HG03469 (cell line): ENCODE measurements around the gene KIF21B.
"Not testable (repeated sequence)": the region's sequence is repeated elsewhere in the genome, so short reads cannot be mapped to it uniquely, and the experiment has no call there.

Experiments used
- ATAC-seq: cut with Tn5 transposase; IDR thresholded peaks from one replicate; pipeline ENCODE4 v1.9.1; 2021; ENCODE audit warnings: mild to moderate bottlenecking, moderate library complexity, moderate number of reproducible peaks; ENCODE audit not compliant: unreplicated experiment

Gene KIF21B

GRCh38 chr1:200949626-200950025, 73.9 kb downstream of the KIF21B start:
- no peak for ATAC-seq

DNA sequence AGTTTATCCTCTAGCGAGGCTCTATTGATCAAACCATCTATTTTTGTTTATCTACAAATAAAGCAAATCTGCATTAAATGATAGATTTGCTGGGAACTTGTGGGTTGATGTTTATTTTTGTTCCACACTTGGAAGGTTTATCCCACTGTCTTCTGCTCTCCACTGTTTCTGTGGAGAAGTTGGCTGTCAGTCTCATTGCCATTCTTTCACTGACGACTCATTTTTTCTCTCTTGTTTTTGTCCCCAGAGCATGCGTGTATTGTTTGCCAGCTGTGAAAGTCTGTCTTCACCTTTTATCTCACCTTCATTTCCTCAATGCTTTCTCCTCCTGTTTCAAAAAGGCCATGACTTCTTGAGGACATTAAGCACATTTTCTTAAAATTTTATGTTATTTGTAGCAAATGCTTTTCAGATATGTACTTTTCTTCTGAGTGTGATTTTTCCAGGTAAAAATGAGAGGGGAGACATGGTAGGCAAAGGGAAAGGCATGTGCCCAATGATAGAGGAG, 76.4 kb downstream of the KIF21B start:
- no peak for ATAC-seq

DNA sequence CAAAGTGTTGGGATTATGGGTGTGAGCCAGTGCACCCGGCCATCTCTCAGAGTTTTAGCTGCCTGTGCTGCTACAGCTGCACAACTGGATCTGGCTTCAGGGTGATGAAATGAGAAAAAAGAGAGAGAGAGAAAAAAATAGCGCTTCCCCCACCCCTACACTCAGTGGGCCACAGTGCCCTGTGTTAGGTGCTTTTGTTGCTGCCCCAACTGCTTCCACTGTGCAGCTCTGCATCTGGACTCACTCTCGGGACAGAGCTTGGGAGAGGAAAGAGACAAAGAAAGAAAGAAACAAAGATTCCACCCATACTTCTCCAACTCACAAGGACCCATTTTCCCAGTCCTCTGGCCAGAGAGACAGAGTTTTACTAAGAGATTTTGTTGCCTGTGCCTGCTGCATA, 78.4 kb downstream of the KIF21B start:
- no peak for ATAC-seq

DNA sequence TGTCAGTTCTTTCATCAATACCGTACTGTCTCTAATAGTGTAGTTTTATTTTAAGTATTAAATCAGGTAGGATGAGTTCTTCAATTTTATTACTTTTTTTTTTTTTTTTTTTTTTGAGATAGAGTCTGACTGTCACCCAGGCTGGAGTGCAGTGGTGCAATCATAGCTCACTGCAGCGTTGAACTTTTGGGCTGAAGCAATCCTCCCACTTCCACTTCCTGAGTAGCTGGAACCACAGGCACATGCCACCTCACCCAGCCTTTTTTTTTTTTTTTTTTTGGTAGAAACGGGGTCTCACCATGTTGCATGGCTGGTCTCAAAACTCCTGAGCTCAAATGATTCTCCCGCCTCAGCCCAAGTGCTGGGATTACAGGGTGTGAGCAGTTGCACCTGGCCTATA, 84.6 kb downstream of the KIF21B start:
- no peak for ATAC-seq

DNA sequence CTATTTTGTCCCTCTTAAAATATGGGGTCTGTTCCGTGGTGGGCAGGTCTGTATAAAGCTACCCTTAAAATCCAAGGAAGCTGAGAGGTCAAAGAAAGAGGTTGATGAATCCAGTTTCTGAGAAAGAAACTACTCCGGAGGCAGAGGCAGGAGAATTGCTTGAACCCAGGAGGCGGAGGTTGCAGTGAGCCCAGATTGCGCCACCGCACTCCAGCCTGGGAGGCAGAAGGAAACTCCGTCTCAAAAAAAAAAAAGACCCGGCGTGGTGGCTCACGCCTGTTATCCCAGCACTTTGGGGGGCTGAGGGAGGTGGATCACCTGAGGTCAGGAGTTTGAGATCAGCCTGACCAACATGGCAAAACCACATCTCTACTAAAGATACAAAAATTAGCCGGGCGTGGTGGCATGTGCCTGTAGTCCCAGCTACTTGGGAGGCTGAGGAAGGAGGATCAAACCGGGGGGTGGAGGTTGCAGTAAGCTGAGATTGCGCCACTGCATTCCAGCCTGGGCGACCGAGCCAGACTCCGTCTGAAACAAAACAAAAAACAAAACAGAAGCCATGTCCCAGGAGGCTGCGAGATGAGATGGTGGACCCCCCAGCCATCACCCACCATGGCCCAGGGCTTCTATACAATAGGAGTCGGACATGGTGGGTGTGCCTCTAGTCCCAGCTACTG, 88.1 kb downstream of the KIF21B start:
- not testable (repeated sequence) for ATAC-seq

DNA sequence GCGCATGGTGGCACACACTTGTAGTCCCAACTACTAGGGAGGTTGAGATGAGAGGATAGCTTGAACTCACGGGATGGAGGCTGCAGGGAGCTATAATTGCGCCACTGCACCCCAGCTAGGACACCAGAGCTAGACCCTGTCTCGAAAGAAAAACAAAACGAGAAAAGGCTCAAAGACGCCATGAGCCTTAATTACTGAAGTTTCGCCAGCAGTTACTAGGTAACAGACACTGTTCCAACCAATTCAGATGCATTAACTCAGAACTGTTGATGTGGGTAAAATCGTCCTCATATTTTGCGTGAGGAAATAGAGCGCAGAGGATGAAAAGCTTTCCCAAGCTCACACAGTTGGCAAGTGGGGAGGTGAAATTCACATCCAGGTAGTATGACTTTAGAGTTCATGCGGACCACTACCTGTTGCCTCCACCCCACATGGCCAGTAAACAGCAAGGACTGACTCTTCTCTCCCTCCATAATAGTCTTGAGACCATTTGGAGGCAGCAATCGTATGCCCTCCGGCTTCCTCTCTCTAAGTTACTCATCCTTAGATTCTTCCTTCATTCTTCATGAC, 88.8 kb downstream of the KIF21B start:
- no peak for ATAC-seq

DNA sequence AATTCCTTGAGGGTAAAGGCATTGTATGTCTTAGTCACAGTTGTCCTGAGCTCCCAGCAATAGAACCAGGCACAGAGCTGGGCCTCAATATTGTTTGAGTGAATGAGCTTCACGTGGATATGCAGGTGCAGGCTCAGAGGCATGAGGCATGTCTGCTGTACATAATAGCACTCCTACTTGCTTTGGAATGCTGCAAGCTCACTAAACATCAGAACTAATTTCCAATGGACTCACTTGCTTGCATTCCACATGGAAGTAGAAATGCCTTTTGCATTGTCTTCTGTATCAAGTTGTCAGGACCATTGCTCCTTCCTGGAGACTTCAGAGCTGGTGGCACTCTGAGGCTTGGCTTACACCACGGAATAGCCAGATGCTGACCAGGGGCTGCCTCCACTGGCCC, 91.7 kb downstream of the KIF21B start:
- no peak for ATAC-seq

DNA sequence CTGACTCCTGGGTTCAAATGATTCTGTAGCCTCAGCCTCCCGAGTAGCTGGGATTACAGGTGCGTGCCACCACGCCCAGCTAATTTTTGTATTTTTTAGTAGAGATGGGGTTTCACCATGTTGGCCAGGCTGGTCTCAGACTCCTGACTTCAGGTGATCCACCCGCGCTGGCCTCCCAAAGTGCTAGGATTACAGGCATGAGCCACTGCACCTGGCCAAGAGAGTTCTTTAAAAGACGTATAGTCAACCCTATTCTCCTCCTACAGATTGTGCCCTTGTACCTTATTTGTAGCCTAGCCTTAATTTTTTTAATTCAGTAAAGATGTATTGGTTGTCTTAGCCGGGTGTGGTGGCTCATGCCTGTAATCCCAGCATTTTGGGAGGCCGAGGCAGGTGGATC, 93.2 kb downstream of the KIF21B start:
- not testable (repeated sequence) for ATAC-seq

DNA sequence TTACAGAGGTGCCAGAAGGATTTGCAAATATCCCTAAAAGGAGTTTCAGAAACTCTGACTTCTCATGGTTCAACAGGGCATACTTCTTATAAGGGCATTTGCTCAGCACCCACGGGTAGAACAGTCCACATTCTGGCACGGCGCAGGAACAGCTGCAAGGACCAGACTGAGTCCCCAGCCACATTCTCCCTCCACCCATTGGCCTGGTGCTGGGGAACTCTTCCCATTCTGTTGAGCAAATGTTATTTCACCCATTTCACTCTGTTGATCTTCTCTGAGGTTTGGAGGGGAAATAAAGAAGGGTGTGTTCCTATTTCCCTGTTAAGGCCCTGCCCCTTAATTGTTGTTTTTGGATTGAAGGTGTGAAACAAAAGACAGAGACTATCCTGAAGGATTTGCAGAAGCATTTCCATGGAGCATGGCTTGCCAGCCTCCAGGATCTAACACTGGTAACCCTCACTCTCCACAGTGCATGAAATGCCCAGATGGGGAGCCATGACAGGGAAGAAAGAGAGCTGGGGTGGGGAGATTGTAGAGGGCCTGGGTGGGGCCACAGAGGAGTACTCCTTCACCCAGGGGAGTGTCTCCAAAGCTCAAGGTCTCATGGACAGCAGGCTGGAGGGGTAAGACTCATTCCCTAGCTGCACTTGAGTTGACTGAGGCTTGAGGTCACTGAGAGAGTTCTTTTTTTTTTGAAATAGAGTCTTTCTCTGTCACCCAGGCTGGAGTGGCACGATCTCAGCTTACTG, 93.8 kb downstream of the KIF21B start:
- no peak for ATAC-seq

DNA sequence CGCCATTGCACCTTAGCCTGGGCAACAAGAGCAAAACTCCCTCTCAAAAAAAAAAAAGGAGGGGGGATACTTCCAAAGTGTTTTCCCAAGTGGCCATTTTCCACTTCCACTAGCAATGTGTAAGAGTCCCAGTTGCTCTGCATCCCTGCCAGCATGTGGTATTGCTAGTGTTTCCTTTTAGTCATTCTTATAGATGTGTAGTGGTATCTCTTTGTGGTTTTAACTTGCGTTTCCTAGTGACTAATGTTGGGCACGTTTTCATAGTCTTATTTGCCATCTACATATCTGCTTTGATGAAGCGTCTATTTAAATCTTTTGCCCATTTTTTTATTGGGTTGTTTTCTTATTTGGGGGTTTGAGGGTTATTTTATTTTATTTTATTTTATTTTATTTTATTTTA, 97.7 kb downstream of the KIF21B start:
- ATAC-seq: no peak

DNA sequence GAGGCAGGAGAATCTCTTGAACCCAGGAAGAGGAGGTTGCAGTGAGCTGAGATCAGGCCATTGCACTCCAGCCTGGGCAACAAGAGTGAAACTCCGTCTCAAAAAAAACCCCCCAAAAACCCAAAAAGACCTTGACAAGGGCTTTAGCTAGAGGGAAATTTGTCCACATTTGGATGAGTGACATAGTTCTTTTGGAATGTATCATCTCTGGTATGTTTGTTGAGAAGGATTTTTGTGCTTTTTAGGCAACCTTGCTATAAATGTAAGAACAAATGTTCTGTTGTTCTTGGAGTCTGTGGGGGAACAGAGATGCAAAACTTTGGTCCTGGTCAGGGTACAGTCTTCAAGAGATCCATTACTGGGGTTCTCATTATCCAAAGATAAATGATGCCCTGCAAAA, 99.9 kb downstream of the KIF21B start:
- no peak for ATAC-seq

DNA sequence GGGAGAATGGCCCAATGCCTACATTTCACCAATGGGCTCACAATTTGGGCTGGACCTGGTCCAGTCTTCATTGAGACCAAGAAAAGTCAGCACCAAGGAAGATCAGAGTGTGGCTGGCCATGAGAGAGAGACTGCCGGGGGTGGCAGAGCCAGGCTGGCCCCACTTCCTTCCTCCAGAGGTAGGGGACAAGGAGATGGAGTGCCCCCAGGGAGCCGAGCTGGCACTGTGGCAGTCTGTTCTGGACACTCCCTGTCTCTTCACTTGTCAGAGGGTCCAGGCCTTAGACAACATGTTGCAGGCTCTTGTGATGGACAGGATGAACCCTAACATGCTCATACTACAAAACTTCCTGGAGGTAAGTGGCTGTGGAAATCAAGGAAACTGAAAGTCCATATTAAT, 101.1 kb downstream of the KIF21B start:
- no peak for ATAC-seq

DNA sequence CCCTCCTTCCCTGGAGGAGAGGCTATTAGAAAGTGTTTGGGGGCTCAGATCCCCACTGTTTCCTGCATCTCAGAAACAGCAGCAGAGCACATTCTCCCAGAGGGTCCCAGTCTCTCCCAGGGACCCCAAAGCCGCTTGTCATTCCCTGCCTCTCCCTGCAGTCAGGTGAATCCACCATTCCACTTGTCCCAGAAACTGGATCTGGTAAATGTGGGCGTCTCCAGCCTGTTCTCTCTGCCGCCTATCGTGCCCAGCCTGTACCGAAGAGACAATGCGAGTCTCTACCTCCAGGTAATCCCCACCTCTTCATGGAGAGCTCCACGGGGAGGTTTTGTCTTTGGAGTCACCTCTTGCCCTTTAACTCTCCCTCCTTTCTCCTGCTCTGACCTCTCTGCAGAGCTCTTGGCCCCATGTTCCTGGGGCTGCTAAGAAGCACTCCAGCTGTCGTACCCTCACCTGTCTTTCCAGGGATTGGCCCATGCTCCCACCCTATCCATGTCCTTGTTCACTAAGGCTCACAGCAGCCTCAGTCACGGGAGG, 101.9 kb downstream of the KIF21B start:
- ATAC-seq: no peak
